Muscle of leg (tissue), 11 donors: Measurements from ENCODE around the gene CAPN13. TPM values are rescaled to one million over a fixed set of nuclear protein-coding genes. Genes with fewer than 3 reads are reported as not detected.

ENCODE experiments used
- DNase-seq: peaks from one replicate; pipeline ENCODE4 v3.0.0; 2013
- H3K27ac ChIP-seq: one replicate; pipeline ENCODE4 v1.5.1; 2013; ENCODE audit warnings: mild to moderate bottlenecking, low read length, control low read depth
- H3K27me3 ChIP-seq: one replicate; pipeline ENCODE4 v1.6.1; 2013; ENCODE audit warnings: low read length; ENCODE audit not compliant: control insufficient read depth, insufficient read depth
- H3K36me3 ChIP-seq: one replicate; pipeline ENCODE4 v1.6.1; 2013; ENCODE audit warnings: low read length; ENCODE audit not compliant: control insufficient read depth, insufficient read depth
- H3K4me1 ChIP-seq: one replicate; pipeline ENCODE4 v1.6.1; 2013; ENCODE audit warnings: low read length; ENCODE audit not compliant: control insufficient read depth, insufficient read depth
- H3K4me3 ChIP-seq: one replicate; pipeline ENCODE4 v1.5.1; 2013; ENCODE audit warnings: low read length, control low read depth
- H3K9me3 ChIP-seq: replicated peaks from 2 replicates; pipeline ENCODE4 v1.6.1; 2013; ENCODE audit warnings: low read depth, low read length; ENCODE audit not compliant: control insufficient read depth
- WGBS: methylation state at CpG from one replicate; pipeline ENCODE4 v1.1.5; 2013; ENCODE audit warnings: missing lambda C conversion rate; ENCODE audit not compliant: insufficient coverage; 5-methylcytosine and 5-hydroxymethylcytosine counted together
- polyA plus RNA-seq, 8 donors: library from polyadenylated mRNA; unstranded; fragments of 120-200 nt; gene quantifications; one replicate each; pipeline versions ENCODE4 v1.2.1 to v1.2.3, GENCODE V29; 2013; ENCODE audit warnings: inconsistent platforms in 1 of 8, low replicate concordance in 1 of 8; ENCODE audit not compliant: insufficient read length in 8 of 8, insufficient read depth in 1 of 8
- total RNA-seq: library from RNA; stranded (reverse); fragments of 120-200 nt; gene quantifications from one replicate; pipeline ENCODE4 v1.2.4, GENCODE V29; 2013

Gene CAPN13
- total and polyA plus RNA-seq, 9 donors = 0.05 to 1.7 (median 0.61) TPM; not detected in 6

GRCh38 chr2:30765876-30766470, 41.3 kb downstream of the CAPN13 start:
- H3K4me1 ChIP-seq = peaks cover 7% of the 10 kb centered on the region
- no peaks in the 10 kb centered on the region for H3K36me3 ChIP-seq
- peaks cover 11% of the 10 kb centered on the region for H3K27me3 ChIP-seq
- WGBS = 65% methylated on average over 9 of the region's 12 CpGs
- DNase-seq = no peak
- no peak overlapping the region for H3K27ac ChIP-seq
- no peak overlapping the region for H3K4me3 ChIP-seq
- no peaks in the 10 kb centered on the region for H3K9me3 ChIP-seq

GRCh38 chr2:30765191-30765590, 42.1 kb downstream of the CAPN13 start:
- Histone ChIP-seq H3K4me1 (peaks cover 2% of the 10 kb centered on the region), H3K36me3 (no peaks in the 10 kb centered on the region), H3K27me3 (peaks cover 11% of the 10 kb centered on the region), H3K27ac (no peak overlapping the region), H3K9me3 (no peaks in the 10 kb centered on the region), H3K4me3 (no peak overlapping the region)
- 92% methylated on average over 1 of the region's 4 CpGs for WGBS
- DNase-seq = no peak

GRCh38 chr2:30764021-30764800, 43.0 kb downstream of the CAPN13 start:
- DNase-seq = no peak
- H3K4me1 ChIP-seq = peaks cover 2% of the 10 kb centered on the region
- no peaks in the 10 kb centered on the region for H3K36me3 ChIP-seq
- H3K27me3 ChIP-seq = peaks cover 11% of the 10 kb centered on the region
- no peak overlapping the region for H3K4me3 ChIP-seq
- H3K9me3 ChIP-seq = no peaks in the 10 kb centered on the region
- no peak overlapping the region for H3K27ac ChIP-seq
- WGBS = 81% methylated on average over 3 of the region's 12 CpGs

GRCh38 chr2:30763151-30763660, 44.0 kb downstream of the CAPN13 start:
- Histone ChIP-seq H3K27ac (no peak overlapping the region), H3K4me1 (peaks cover 2% of the 10 kb centered on the region), H3K9me3 (no peaks in the 10 kb centered on the region), H3K4me3 (no peak overlapping the region), H3K36me3 (no peaks in the 10 kb centered on the region), H3K27me3 (peaks cover 11% of the 10 kb centered on the region)
- DNase-seq = no peak
- no CpG with 5 or more reads among the region's 3 CpGs for WGBS

- no peak for DNase-seq
- H3K27me3 ChIP-seq = peaks cover 6% of the 10 kb centered on the region
- no peak overlapping the region for H3K4me3 ChIP-seq
- no peaks in the 10 kb centered on the region for H3K9me3 ChIP-seq
- H3K27ac ChIP-seq = no peak overlapping the region
- WGBS = 80% methylated on average over 4 of the region's 8 CpGs
- peaks cover 13% of the 10 kb centered on the region for H3K4me1 ChIP-seq
- no peaks in the 10 kb centered on the region for H3K36me3 ChIP-seq
Observed at GRCh38 chr2:30761226-30761625, 46.0 kb downstream of the CAPN13 start.

GRCh38 chr2:30759481-30759880, 47.8 kb downstream of the CAPN13 start:
- H3K27ac ChIP-seq = no peak overlapping the region
- no peaks in the 10 kb centered on the region for H3K9me3 ChIP-seq
- no peaks in the 10 kb centered on the region for H3K36me3 ChIP-seq
- H3K4me1 ChIP-seq = peaks cover 16% of the 10 kb centered on the region
- H3K27me3 ChIP-seq = no peaks in the 10 kb centered on the region
- H3K4me3 ChIP-seq = no peak overlapping the region
- DNase-seq = no peak
- WGBS = 88% methylated on average over 14 of the region's 14 CpGs

- H3K9me3 ChIP-seq = no peaks in the 10 kb centered on the region
- peak; percentile 63 for DNase-seq
- H3K27me3 ChIP-seq = peaks cover 3% of the 10 kb centered on the region
- no peak overlapping the region for H3K27ac ChIP-seq
- H3K4me1 ChIP-seq = peaks cover 16% of the 10 kb centered on the region
- no peak overlapping the region for H3K4me3 ChIP-seq
- H3K36me3 ChIP-seq = no peaks in the 10 kb centered on the region
- WGBS = 0% methylated on average over 2 of the region's 6 CpGs
Observed at GRCh38 chr2:30758191-30758651, 49.0 kb downstream of the CAPN13 start.

GRCh38 chr2:30757749-30758148, 49.5 kb downstream of the CAPN13 start:
- H3K4me1 ChIP-seq = peaks cover 16% of the 10 kb centered on the region
- H3K9me3 ChIP-seq = no peaks in the 10 kb centered on the region
- H3K36me3 ChIP-seq = no peaks in the 10 kb centered on the region
- no peak for DNase-seq
- H3K27me3 ChIP-seq = peaks cover 5% of the 10 kb centered on the region
- H3K4me3 ChIP-seq = no peak overlapping the region
- 72% methylated on average over 4 of the region's 11 CpGs for WGBS
- no peak overlapping the region for H3K27ac ChIP-seq

GRCh38 chr2:30756971-30757370, 50.3 kb downstream of the CAPN13 start:
- DNase-seq = no peak
- H3K27ac ChIP-seq = no peak overlapping the region
- no peaks in the 10 kb centered on the region for H3K9me3 ChIP-seq
- no peak overlapping the region for H3K4me3 ChIP-seq
- H3K27me3 ChIP-seq = peaks cover 5% of the 10 kb centered on the region
- WGBS = 44% methylated on average over 9 of the region's 9 CpGs
- H3K36me3 ChIP-seq = no peaks in the 10 kb centered on the region
- peaks cover 16% of the 10 kb centered on the region for H3K4me1 ChIP-seq

- Histone ChIP-seq H3K36me3 (no peaks in the 10 kb centered on the region), H3K4me1 (peaks cover 16% of the 10 kb centered on the region), H3K4me3 (no peak overlapping the region), H3K27me3 (peaks cover 5% of the 10 kb centered on the region), H3K9me3 (no peaks in the 10 kb centered on the region), H3K27ac (no peak overlapping the region)
- WGBS = 48% methylated on average over 8 of the region's 9 CpGs
- DNase-seq = no peak
Observed at GRCh38 chr2:30756051-30756719, 51.1 kb downstream of the CAPN13 start.
